ENCODE measurements around the gene MKNK1.

Gene MKNK1

GRCh38 chr1:46539972-46540371 is 64.1 kb downstream of the MKNK1 start:
- DNase-seq (ENCODE audit: low spot score) = peak; percentile 88

- no peak for DNase-seq (ENCODE audit: low spot score)
Measured at GRCh38 chr1:46538147-46538546, 65.9 kb downstream of the MKNK1 start.

- DNase-seq (ENCODE audit: low spot score) = no peak
Measured at GRCh38 chr1:46537651-46538050, 66.4 kb downstream of the MKNK1 start.

- no peak for DNase-seq (ENCODE audit: low spot score)
Measured at GRCh38 chr1:46536527-46536926, 67.5 kb downstream of the MKNK1 start.

- no peak for DNase-seq (ENCODE audit: low spot score)
Measured at GRCh38 chr1:46535063-46535462, 69.0 kb downstream of the MKNK1 start.

GRCh38 chr1:46533179-46533864 is 70.7 kb downstream of the MKNK1 start:
- DNase-seq (ENCODE audit: low spot score) = peak; percentile 58

- peak; percentile 88 for DNase-seq (ENCODE audit: low spot score)
Measured at GRCh38 chr1:46532498-46533178, 71.4 kb downstream of the MKNK1 start.

GRCh38 chr1:46532095-46532494 is 72.0 kb downstream of the MKNK1 start:
- DNase-seq (ENCODE audit: low spot score) = no peak

- DNase-seq (ENCODE audit: low spot score) = no peak
Measured at GRCh38 chr1:46530791-46531409, 73.2 kb downstream of the MKNK1 start.

GRCh38 chr1:46530311-46530710 is 73.8 kb downstream of the MKNK1 start:
- DNase-seq (ENCODE audit: low spot score) = no peak

- no peak for DNase-seq (ENCODE audit: low spot score)
Measured at GRCh38 chr1:46529031-46529630, 74.9 kb downstream of the MKNK1 start.

GRCh38 chr1:46528297-46528955 is 75.6 kb downstream of the MKNK1 start:
- no peak for DNase-seq (ENCODE audit: low spot score)

GRCh38 chr1:46527474-46528296 is 76.4 kb downstream of the MKNK1 start:
- peak; percentile 89 for DNase-seq (ENCODE audit: low spot score)

GRCh38 chr1:46526691-46527291 is 77.3 kb downstream of the MKNK1 start:
- DNase-seq (ENCODE audit: low spot score) = no peak

- no peak for DNase-seq (ENCODE audit: low spot score)
Measured at GRCh38 chr1:46526013-46526690, 77.9 kb downstream of the MKNK1 start.

GRCh38 chr1:46525253-46525983 is 78.7 kb downstream of the MKNK1 start:
- DNase-seq (ENCODE audit: low spot score) = no peak

- DNase-seq (ENCODE audit: low spot score) = no peak
Measured at GRCh38 chr1:46524843-46525242, 79.2 kb downstream of the MKNK1 start.

GRCh38 chr1:46523496-46524353 is 80.3 kb downstream of the MKNK1 start:
- no peak for DNase-seq (ENCODE audit: low spot score)

- no peak for DNase-seq (ENCODE audit: low spot score)
Measured at GRCh38 chr1:46522969-46523320, 81.1 kb downstream of the MKNK1 start.
